Measurements from ENCODE around the gene PTPRD. TPM values are rescaled to one million over a fixed set of nuclear protein-coding genes. Genes with fewer than 3 reads are reported as not detected.

Gene PTPRD
- total RNA-seq, 1 donor from 2014 or later = 5.7 TPM

GRCh38 chr9:8684978-8685708 lies 1927.7 kb downstream of the PTPRD start:
- no peak overlapping the region for H3K4me3 Mint-ChIP-seq (ENCODE audit: unreplicated experiment)
- DNase-seq (ENCODE audit: low spot score) = no peak
- no peaks in the 10 kb centered on the region for H3K36me3 Mint-ChIP-seq (ENCODE audit: low read depth)
- H3K9me3 Mint-ChIP-seq (ENCODE audit: low read depth) = peaks cover 4% of the 10 kb centered on the region
- no peak overlapping the region for H3K27ac Mint-ChIP-seq (ENCODE audit: unreplicated experiment)
- no peaks in the 10 kb centered on the region for H3K4me1 Mint-ChIP-seq (ENCODE audit: low read depth)
- TF ChIP-seq, protein P1, sequence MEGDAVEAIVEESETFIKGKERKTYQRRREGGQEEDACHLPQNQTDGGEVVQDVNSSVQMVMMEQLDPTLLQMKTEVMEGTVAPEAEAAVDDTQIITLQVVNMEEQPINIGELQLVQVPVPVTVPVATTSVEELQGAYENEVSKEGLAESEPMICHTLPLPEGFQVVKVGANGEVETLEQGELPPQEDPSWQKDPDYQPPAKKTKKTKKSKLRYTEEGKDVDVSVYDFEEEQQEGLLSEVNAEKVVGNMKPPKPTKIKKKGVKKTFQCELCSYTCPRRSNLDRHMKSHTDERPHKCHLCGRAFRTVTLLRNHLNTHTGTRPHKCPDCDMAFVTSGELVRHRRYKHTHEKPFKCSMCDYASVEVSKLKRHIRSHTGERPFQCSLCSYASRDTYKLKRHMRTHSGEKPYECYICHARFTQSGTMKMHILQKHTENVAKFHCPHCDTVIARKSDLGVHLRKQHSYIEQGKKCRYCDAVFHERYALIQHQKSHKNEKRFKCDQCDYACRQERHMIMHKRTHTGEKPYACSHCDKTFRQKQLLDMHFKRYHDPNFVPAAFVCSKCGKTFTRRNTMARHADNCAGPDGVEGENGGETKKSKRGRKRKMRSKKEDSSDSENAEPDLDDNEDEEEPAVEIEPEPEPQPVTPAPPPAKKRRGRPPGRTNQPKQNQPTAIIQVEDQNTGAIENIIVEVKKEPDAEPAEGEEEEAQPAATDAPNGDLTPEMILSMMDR (IDR thresholded peaks at IDR 0.05) = no peak
- H3K27me3 Mint-ChIP-seq (ENCODE audit: low read depth) = no peaks in the 10 kb centered on the region

GRCh38 chr9:8683496-8683895 lies 1929.3 kb downstream of the PTPRD start:
- H3K4me3 Mint-ChIP-seq (ENCODE audit: unreplicated experiment) = no peak overlapping the region
- peaks cover 4% of the 10 kb centered on the region for H3K9me3 Mint-ChIP-seq (ENCODE audit: low read depth)
- peaks cover 10% of the 10 kb centered on the region for H3K4me1 Mint-ChIP-seq (ENCODE audit: low read depth)
- DNase-seq (ENCODE audit: low spot score) = no peak
- H3K27ac Mint-ChIP-seq (ENCODE audit: unreplicated experiment) = no peak overlapping the region
- no peaks in the 10 kb centered on the region for H3K27me3 Mint-ChIP-seq (ENCODE audit: low read depth)
- TF ChIP-seq, protein P1 (IDR thresholded peaks at IDR 0.05) = no peak
- no peaks in the 10 kb centered on the region for H3K36me3 Mint-ChIP-seq (ENCODE audit: low read depth)

DNA sequence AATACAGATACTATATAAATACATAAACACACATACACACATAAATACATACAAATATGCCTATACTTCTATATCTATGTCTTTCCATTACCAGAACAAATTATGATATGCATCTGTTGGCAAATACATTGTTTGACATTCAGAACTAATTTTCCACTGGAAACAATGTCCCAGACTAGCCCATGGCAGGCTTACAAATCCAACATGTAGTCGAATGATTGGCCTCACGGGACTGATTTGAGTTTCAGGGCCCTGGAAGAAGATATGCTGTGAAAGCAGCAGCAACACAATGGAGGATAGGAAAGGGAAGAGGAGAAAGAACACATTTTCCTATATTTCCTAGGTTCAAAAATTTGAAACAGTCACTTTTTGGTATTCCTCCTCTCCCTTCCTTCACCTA lies 1932.1 kb downstream of the PTPRD start:
- Mint-ChIP-seq H3K36me3 (ENCODE audit: low read depth) (no peaks in the 10 kb centered on the region), H3K4me1 (ENCODE audit: low read depth) (peaks cover 21% of the 10 kb centered on the region), H3K27me3 (ENCODE audit: low read depth) (no peaks in the 10 kb centered on the region), H3K4me3 (ENCODE audit: unreplicated experiment) (no peak overlapping the region), H3K9me3 (ENCODE audit: low read depth) (peaks cover 4% of the 10 kb centered on the region), H3K27ac (ENCODE audit: unreplicated experiment) (no peak overlapping the region)
- no peak for DNase-seq (ENCODE audit: low spot score)
- TF ChIP-seq, protein P1 (IDR thresholded peaks at IDR 0.05) = no peak

GRCh38 chr9:8680157-8680556 lies 1932.6 kb downstream of the PTPRD start:
- Mint-ChIP-seq H3K4me3 (ENCODE audit: unreplicated experiment) (no peak overlapping the region), H3K36me3 (ENCODE audit: low read depth) (no peaks in the 10 kb centered on the region), H3K9me3 (ENCODE audit: low read depth) (peaks cover 4% of the 10 kb centered on the region), H3K4me1 (ENCODE audit: low read depth) (peaks cover 21% of the 10 kb centered on the region), H3K27ac (ENCODE audit: unreplicated experiment) (no peak overlapping the region), H3K27me3 (ENCODE audit: low read depth) (no peaks in the 10 kb centered on the region)
- no peak for DNase-seq (ENCODE audit: low spot score)
- TF ChIP-seq, protein P1 (IDR thresholded peaks at IDR 0.05) = no peak

DNA sequence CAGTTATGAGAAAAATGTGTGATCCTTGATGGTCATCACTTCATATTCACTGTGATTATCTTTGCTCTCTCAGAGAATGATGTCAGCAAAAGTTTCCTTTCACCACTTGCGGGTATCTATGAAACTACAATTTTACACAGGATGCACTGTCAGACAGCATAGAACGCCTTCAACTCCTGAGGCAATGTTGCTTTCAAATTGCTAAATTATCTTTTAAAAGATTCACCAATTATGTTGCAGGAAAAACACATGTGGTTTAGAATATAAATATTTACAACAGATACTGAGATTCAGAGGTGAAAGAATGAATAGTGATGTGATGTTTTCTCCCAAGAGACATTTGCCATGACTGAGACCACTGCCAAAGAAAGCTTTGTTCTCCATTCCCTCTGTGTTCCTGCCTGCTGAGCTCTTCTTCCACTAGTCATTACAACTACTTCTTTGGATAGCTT lies 1933.4 kb downstream of the PTPRD start:
- H3K4me1 Mint-ChIP-seq (ENCODE audit: low read depth) = peaks cover 21% of the 10 kb centered on the region
- DNase-seq (ENCODE audit: low spot score) = no peak
- H3K27me3 Mint-ChIP-seq (ENCODE audit: low read depth) = no peaks in the 10 kb centered on the region
- no peak overlapping the region for H3K27ac Mint-ChIP-seq (ENCODE audit: unreplicated experiment)
- no peaks in the 10 kb centered on the region for H3K36me3 Mint-ChIP-seq (ENCODE audit: low read depth)
- no peak overlapping the region for H3K4me3 Mint-ChIP-seq (ENCODE audit: unreplicated experiment)
- TF ChIP-seq, protein P1 (IDR thresholded peaks at IDR 0.05) = no peak
- H3K9me3 Mint-ChIP-seq (ENCODE audit: low read depth) = no peaks in the 10 kb centered on the region

All from chondrocyte (in vitro differentiated cells).